Peyer's patch (tissue), 4 donors: ENCODE measurements around the gene L1CAM.

Experiments used
- POLR2A ChIP-seq, 2 donors: fragments of 450-650 bp; IDR thresholded peaks; one replicate each; pipeline ENCODE4 v1.5.1; 2017; ENCODE audit warnings: antibody characterized with exemption in 2 of 2, mild to moderate bottlenecking in 2 of 2, moderate library complexity in 2 of 2
- TF ChIP-seq, protein P1 (sequence below), 6 experiments: fragments of 450-650 bp in 4 of 6; fragments of 200-600 bp in 2 of 6; sonication (generic) in 1 of 6; IDR thresholded peaks; one replicate each; pipeline ENCODE4 v1.5.1; 2017 to 2019; ENCODE audit warnings: antibody characterized with exemption in 6 of 6, mild to moderate bottlenecking in 3 of 6, moderate library complexity in 1 of 6

DNA sequence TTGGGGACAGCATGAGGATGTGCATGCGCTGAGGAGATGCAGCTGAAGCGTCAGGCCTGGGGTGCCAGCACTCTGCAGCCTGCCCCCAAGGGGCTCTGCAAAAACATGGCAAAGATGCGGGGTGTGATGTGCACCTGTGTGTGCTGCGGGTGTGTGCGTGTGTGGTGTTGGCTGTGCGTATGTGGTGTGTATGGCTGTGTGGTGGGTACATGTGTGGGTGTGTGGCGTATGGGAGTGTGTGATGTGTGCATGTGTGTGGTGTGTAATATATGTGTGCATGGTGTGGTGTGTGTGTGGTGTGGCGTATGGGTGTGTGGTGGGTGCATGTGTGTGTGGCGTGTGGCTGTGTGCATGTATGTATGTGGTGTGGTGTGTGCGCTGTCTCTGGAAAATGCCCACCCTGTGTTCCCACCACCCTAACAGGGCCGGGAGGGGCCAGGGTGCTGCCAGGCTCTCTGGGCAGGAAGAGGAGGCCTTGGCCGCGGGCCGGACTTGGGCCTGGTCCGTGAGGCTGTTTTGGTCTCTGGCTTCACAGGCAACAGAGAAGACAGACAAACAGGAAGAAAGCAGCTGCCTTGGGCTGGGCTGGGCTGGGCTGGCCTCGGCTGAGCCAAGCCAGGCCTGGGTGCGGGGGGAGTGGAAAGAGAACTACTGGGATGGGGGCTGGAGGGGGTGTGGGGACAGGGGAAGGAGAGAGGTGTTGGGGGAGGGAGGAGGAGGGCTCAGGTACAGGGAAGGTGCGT, 17.4 kb upstream of the L1CAM start:
- TF ChIP-seq, protein P1, sequence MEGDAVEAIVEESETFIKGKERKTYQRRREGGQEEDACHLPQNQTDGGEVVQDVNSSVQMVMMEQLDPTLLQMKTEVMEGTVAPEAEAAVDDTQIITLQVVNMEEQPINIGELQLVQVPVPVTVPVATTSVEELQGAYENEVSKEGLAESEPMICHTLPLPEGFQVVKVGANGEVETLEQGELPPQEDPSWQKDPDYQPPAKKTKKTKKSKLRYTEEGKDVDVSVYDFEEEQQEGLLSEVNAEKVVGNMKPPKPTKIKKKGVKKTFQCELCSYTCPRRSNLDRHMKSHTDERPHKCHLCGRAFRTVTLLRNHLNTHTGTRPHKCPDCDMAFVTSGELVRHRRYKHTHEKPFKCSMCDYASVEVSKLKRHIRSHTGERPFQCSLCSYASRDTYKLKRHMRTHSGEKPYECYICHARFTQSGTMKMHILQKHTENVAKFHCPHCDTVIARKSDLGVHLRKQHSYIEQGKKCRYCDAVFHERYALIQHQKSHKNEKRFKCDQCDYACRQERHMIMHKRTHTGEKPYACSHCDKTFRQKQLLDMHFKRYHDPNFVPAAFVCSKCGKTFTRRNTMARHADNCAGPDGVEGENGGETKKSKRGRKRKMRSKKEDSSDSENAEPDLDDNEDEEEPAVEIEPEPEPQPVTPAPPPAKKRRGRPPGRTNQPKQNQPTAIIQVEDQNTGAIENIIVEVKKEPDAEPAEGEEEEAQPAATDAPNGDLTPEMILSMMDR (IDR thresholded peaks at IDR 0.05) = no peak
- no peak for TF ChIP-seq POLR2A (IDR thresholded peaks at IDR 0.05)
